Medulla oblongata (tissue), 1 donor: ENCODE measurements around the gene BRI3BP.
A peak's percentile ranks its signal among the peaks of the same experiment; 100 is the strongest.
"Not testable (repeated sequence)": the region's sequence is repeated elsewhere in the genome, so short reads cannot be mapped to it uniquely, and the experiment has no call there.

Experiments
- DNase-seq: peaks from one replicate; pipeline ENCODE4 v3.0.0-alpha.2; 2015; ENCODE audit errors: extremely low spot score

The BRI3BP gene

GRCh38 chr12:124972211-124972610 lies 21.2 kb upstream of the BRI3BP start:
- no peak for DNase-seq

- DNase-seq, result no peak
Measured at GRCh38 chr12:124975276-124975675, 18.2 kb upstream of the BRI3BP start.

DNA sequence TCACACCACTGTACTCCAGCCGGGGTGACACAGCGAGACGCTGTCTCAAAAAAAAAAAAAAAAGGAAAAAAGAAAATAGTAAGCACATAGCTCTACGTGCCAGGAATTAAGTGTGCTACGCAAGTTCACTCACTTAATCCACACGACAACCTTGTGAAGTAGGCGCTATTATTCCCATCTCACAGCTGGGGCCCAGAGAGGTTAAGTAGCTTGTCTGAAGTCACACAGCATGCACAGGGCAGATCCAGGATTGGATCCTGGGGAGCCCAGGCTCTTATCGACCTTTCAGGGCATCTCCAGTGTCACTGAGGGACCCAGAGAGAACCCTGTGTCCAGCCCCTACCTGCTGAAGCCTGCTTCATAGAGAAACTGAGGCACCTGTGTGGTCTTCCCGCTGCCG lies 16.4 kb upstream of the BRI3BP start:
- no peak for DNase-seq

GRCh38 chr12:124979568-124979967 lies 13.9 kb upstream of the BRI3BP start:
- DNase-seq, result peak; percentile 53

- no peak for DNase-seq
Measured at GRCh38 chr12:124980098-124980892, 13.2 kb upstream of the BRI3BP start.

DNA sequence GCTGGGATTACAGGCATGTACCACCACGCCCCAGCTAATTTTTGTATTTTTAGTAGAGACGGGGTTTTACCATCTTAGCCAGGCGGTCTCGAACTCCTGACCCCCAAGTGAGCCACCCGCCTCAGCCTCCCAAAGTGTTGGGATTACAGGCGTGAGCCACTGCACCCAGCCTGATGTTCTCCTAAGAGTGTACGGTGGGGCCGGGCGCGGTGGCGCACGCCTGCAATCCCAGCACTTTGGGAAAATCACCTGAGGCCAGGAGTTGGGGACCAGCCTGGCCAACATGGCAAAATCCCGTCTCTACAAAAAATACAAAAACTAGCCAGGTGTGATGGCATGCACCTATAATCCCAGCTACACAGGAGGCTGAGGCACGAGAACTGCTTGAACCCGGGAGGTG lies 6.6 kb upstream of the BRI3BP start:
- not testable (repeated sequence) for DNase-seq

DNA sequence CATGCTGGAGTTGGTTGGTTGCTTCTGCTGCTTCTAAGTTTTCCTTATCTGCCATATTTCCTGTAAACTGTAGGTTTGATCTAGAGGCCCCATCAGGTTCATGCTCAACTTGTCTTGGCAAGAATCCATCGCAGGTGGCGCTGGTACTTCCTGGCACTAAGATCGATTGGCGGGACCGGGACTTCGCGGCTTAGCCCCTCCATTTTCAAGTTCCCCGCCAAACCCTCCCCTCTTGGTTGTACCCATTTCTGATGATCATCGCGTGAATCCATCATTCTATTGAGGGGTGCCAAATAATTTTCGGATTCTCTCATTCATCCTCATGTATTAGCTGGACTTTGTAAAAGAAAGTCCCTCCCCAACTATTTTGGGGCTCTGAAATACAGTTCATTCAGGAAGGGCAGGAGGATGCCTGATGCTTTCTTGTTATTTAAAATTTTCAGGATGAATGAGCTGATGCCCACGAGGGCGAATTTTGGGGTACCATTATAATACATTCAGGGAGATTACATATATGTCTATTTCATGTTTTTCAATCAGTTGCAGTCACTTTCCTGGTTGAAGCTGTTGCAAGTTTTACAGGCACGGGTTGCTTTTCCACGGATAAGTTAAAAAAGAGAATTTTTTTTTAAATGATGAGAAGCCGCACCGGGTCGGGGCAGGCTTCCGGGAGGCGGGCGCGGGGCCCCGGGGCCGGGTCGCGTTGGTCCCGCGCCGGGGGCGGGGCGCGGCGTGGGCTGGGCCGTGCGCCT lies 395 bp upstream of the BRI3BP start:
- peak; percentile 59 for DNase-seq

DNA sequence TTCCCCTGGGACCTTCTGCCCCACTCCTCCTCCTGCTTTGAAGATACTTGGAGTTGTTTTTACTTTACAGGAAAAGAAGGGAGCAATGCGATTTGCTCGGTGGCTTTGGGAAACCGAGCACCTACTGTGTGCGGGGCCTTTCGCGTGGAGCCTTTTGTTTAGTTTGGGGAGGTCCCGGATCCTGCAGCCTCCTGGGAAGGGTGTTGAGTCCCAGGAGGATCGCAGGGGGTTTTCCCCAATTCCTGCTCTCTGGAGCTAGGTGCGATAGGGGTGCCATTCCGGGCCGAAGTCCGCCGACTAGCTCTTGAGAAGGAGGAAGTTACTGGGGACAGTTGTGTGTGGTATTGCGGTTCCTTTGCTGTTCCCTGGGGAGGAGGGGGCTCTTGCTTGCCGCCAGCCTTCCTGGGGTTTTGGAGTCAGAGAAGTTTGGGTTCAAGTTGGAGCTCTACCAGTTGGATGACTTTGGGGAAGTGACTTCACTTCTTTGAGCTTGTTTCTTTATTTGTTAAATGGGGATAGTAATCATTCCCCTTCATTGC lies 1.1 kb downstream of the BRI3BP start:
- DNase-seq, result peak; percentile 37

DNA sequence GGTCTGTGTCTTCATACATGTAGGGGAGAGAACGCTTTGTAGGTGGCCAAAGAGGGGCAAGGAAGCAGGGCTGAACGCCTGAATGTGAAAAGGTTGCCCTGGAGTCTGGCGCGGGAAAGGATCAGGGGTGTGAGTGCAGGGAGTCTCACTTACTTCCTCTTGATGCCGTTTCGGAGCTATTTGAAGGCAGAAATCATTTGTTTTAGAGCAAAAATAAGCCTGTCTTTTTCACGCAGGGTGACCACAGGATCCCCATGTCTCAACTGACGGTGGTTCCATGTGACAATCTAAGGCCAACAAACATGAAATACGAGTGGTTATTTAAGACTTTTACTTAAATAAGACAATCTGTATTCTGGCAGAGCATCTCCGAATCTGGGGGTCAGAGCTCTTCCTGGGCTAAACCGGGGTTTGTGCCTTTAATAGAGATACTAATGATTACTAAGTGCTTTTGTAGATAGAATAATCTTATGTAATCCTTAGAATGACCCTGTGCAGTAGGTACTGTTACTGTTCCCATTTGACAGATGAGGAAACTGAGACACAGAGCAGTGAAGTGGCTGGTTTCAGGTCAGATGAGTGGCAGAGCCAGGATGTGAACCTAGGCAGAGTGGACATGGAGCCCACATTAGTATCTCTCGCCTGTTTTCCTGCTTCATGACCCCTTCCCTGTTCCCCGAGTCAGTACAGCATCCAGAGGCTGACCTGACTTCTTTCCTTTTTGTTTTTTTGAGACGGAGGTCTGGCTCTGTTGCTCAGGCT lies 1.9 kb downstream of the BRI3BP start:
- peak; percentile 45 for DNase-seq

GRCh38 chr12:124998705-124999104 lies 5.3 kb downstream of the BRI3BP start:
- no peak for DNase-seq

DNA sequence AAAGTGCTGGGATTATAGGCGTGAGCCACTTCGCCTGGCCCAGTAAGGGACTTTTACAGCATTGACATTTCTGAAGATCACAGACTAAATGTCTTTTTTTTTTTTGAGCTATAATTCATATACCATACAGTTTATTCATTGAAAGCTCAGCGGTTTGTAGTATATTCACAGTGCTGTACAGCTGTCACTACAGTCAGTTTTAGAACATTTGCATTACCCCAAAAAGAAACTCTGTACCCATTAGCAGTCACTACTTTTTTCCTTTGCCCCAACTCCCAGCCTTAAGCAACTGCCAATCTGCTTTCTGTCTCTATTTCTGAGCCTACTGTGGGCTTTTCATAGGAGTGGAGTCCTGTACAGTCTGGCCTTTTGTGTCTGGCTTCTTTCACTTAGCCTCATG lies 8.2 kb downstream of the BRI3BP start:
- DNase-seq, result no peak

- DNase-seq, result no peak
Measured at GRCh38 chr12:125003021-125003420, 9.6 kb downstream of the BRI3BP start.

GRCh38 chr12:125004621-125005020 lies 11.2 kb downstream of the BRI3BP start:
- no peak for DNase-seq

DNA sequence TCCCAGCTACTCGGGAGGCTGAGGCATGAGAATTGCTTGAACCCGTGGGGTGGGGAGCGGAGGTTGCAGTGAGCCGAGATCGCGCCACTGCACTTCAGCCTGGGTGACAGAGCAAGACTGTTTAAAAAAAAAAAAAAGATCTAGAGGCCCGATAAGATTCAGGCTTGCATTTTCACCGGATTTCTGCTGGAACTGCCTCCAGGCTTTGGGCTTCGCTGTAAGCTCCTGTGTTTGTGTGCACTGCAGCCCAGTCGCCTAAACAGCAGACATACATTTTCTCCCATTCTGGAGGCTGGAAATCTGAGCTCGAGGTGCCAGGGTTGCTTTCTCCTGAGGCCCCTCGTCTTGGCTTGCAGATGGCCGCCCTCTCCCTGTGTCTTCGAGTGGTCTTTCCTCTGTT lies 12.2 kb downstream of the BRI3BP start:
- DNase-seq, result no peak

DNA sequence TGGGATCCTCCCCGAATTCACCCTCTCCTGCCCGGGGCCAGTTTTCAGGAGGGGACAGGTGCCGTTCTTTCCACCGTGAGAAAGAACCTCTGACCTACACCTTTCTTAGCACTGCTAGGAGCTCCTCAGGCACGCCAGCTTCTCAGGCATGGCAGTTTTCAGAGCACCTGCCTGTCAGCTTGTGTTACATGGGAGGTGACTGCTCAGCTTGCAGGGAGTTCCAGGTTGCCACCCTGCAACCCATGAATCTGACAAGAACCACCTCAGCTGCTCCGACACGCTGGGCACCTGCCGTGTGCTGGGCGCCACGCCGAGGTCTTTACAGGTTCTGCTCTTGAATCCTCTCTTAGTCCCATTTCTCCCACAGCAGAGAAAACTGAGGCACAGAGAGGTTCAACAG lies 12.9 kb downstream of the BRI3BP start:
- no peak for DNase-seq

- DNase-seq, result no peak
Measured at GRCh38 chr12:125013816-125014442, 20.5 kb downstream of the BRI3BP start.

GRCh38 chr12:125014526-125014925 lies 21.1 kb downstream of the BRI3BP start:
- DNase-seq, result no peak

DNA sequence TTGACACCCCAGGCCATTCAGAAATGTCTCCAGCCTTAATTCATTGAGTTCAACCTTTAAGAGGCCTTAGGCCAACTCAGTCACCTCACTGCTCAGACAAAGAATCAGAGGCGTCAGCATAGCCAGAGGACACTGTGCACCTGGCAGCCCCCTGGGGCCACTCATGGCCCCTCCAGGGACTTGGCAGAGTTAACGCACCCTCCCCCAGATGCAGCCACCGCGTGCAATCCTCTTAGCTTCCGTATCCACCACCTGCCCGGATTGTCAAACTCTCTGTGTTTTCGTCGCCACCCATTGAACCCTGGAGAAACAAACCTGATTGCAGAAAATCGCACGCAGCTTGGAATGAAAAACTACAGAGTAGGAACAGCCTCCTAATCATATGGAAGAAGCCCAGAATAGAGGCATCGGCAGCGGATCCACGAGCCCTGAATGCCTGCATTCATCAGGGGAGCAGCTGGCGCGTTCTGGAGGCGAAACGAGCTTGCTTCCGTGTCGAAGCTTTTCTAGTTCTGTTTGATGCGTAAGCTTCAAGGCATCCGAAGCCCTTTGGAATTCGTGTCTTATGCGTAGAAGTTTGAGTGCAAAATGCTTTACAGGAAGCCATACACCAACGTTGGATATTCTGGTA lies 22.4 kb downstream of the BRI3BP start:
- peak; percentile 79 for DNase-seq

DNA sequence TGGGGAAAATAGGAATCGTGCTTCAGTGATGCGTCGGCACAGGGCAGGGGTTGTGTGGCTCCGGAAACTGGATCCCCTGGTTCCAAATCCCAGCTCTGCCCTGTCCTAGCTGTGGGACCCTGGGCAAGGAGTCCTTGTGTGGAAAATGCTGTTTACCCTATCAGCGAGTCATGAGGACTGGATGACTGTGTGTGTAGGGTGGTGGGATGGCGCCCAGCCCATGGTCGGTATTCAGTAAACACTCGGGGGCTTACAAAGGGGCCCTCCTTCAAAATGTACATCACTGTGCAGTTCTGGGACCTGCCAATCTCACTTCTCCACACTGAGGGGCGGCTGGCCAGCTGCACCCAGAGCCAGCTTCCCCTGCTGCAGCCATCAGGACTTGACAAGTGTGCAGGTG lies 24.4 kb downstream of the BRI3BP start:
- no peak for DNase-seq

DNA sequence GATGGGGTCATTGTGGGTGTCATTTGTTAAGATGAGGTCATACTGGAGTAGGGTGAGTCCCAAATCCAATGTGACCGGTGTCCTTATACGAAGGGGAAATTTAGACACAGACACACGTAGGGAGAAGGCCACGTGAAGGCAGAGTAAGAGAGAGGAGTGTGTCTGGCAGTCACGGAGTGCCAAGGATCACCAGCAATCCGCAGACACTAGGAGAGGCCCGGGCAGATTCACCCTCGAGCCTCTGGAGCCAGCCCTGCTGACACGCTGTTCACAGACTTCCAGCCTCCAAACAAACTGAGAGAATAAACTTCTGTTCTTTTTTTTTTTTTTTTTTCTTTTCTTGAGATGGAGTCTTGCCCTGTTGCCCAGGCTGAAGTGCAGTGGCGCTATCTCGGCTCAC lies 24.9 kb downstream of the BRI3BP start:
- DNase-seq, result no peak

- no peak for DNase-seq
Measured at GRCh38 chr12:125021096-125021495, 27.7 kb downstream of the BRI3BP start.
